MCF 10A (cell line): ENCODE data around the gene FGR. TPM values are rescaled to one million over a fixed set of nuclear protein-coding genes. Genes with fewer than 3 reads are reported as not detected.

Source experiments
- BruUV-seq: library from RNA; stranded (reverse); fragments of 400-500 nt; replicated peaks from 2 replicates; lab custom pipeline; 2021; lab: Mats Ljungman, UMichigan
- CTCF ChIA-PET: fragments of 300-600 bp; sonication (Branson Sonifier 250); formaldehyde crosslinking; extraction: SDS; loops from one replicate; lab custom pipeline; 2021; ENCODE audit warnings: antibody characterized with exemption, inconsistent platforms; lab: Yijun Ruan, JAX
- POLR2A ChIA-PET: fragments of 300-600, 350-650 bp; sonication (Branson Sonifier 250); formaldehyde crosslinking; extraction: SDS; loops from one replicate; lab custom pipeline; 2020; ENCODE audit warnings: antibody characterized with exemption, inconsistent platforms; lab: Yijun Ruan, JAX
- DNase-seq: peaks from one replicate; pipeline ENCODE4 v3.0.0-alpha.2; 2018; ENCODE audit not compliant: unreplicated experiment
- H3K27ac Mint-ChIP-seq: one replicate; pipeline ENCODE4 v1.8.0; 2022; ENCODE audit warnings: mild to moderate bottlenecking, low read depth, mixed read lengths; ENCODE audit not compliant: unreplicated experiment
- H3K27me3 Mint-ChIP-seq: one replicate; pipeline ENCODE4 v1.8.0; 2022; ENCODE audit warnings: mixed read lengths; ENCODE audit not compliant: insufficient read depth, unreplicated experiment
- H3K36me3 Mint-ChIP-seq: one replicate; pipeline ENCODE4 v1.8.0; 2022; ENCODE audit warnings: mild to moderate bottlenecking, moderate library complexity, mixed read lengths; ENCODE audit not compliant: insufficient read depth, unreplicated experiment
- H3K4me1 Mint-ChIP-seq: one replicate; pipeline ENCODE4 v1.8.0; 2022; ENCODE audit warnings: mixed read lengths; ENCODE audit not compliant: insufficient read depth, unreplicated experiment
- H3K4me3 Mint-ChIP-seq: one replicate; pipeline ENCODE4 v1.8.0; 2022; ENCODE audit warnings: mild to moderate bottlenecking, moderate library complexity, mixed read lengths; ENCODE audit not compliant: unreplicated experiment
- H3K9me3 Mint-ChIP-seq: one replicate; pipeline ENCODE4 v1.8.0; 2022; ENCODE audit warnings: mixed read lengths; ENCODE audit not compliant: unreplicated experiment
- intact Hi-C: fragments of 100-400 bp; cut with micrococcal nuclease; formaldehyde crosslinking; loops from 2 replicates; pipeline ENCODE4 v1.14.1; 2022
- total RNA-seq: library from RNA; stranded (reverse); gene quantifications from 2 replicates; pipeline ENCODE4 v1.2.3, GENCODE V29; 2022
- TF ChIP-seq, protein P1 (sequence below): fragments of 200-600 bp; IDR thresholded peaks from one replicate; pipeline ENCODE4 v1.8.0; 2022; ENCODE audit warnings: antibody characterized with exemption, mild to moderate bottlenecking; ENCODE audit not compliant: unreplicated experiment

The FGR gene
- total RNA-seq, 1 experiment from 2014 or later: not detected

DNA sequence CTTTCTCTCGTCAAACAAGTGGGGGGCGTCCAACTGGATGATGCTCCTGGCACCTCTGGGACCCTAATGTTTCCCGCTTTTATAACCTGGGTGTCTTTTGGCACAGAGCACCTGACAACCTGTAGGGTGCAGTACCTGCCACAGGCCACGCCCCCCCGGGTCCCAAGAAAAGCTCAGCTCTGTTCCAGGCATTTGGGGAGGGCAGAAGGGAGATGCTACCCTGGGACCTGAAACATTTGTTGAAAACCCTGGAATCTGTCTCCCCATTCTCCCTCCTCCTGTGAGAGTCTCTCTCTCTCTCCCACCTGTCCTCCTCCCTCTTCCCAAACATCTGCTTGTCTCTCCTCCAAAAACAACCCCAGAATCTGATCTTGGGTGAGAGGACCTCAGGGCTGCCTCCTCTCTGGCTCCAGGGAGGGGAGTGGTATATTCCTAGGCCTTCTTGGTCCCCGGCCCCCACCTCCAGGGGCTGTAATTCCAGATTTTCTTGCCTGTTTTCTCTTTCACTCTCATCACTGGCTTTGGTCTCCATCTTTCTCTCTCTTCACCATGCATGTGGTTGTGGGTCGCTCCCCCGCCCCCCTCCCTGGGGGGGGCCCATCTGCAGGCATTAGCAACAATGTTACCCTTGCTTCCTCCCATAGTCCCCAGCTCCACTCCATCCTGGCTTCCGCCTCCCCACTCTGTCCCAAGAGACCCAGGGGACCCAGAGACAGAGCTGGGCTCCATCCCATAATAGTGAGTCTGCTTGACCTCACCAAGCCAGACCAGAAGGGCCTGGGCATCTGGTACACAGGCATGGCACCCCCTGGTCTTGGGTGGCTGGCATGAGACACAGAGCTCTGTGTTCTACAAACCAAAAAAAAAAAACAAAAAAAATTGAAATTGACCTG lies 35.1 kb downstream of the FGR start:
- POLR2A ChIA-PET: interaction anchor here (0.5 to 4.6 kb wide), 6 partner anchors 19 to 59 kb away, joined by 3 to 37 read pairs (median 4); no protein-coding TSS in a partner anchor
- Mint-ChIP-seq H3K36me3 (no peaks in the 10 kb centered on the region), H3K9me3 (no peaks in the 10 kb centered on the region), H3K4me1 (peaks cover 30% of the 10 kb centered on the region), H3K27me3 (no peaks in the 10 kb centered on the region), H3K27ac (peak overlapping the region; percentile 88), H3K4me3 (peak overlapping the region; percentile 90)
- no TSS peak for BruUV-seq
- TF ChIP-seq, protein P1, sequence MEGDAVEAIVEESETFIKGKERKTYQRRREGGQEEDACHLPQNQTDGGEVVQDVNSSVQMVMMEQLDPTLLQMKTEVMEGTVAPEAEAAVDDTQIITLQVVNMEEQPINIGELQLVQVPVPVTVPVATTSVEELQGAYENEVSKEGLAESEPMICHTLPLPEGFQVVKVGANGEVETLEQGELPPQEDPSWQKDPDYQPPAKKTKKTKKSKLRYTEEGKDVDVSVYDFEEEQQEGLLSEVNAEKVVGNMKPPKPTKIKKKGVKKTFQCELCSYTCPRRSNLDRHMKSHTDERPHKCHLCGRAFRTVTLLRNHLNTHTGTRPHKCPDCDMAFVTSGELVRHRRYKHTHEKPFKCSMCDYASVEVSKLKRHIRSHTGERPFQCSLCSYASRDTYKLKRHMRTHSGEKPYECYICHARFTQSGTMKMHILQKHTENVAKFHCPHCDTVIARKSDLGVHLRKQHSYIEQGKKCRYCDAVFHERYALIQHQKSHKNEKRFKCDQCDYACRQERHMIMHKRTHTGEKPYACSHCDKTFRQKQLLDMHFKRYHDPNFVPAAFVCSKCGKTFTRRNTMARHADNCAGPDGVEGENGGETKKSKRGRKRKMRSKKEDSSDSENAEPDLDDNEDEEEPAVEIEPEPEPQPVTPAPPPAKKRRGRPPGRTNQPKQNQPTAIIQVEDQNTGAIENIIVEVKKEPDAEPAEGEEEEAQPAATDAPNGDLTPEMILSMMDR: no peak
- no peak for DNase-seq
- intact Hi-C loops: no loop called here
- CTCF ChIA-PET: interaction anchor here (0.6 to 4.7 kb wide), 9 partner anchors 9 to 644 kb away, joined by 3 to 51 read pairs (median 4); no protein-coding TSS in a partner anchor

DNA sequence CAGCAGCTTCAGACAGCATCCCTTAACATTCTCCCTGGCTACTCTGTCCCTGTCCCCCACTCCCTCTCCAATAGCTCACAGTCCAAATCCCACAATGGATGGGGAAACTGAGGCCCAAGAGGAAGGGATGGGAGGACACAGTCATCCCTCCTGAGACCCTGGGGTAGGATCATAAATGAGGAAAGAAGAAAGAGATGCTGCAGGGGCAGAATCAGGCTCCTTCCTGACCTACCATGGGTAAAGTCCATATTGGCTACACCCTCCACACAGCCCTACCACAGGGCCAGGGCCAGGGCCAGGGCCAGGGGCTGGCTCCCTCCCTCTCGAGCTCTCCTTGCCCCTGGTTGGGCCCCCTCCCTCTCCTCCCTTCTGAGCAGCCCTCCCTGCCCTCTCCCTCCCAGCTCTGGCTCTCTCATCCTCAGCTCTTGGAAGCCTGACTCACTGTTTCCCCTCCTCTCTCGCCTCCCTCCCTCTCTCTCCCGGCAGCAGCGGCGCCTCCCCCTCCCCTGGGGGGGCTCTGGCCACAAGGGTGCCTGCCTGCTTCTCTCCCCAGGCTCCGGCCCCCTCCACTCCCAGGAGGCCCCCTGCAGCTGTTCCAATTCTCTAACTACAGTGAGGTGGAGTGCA lies 36.0 kb downstream of the FGR start:
- intact Hi-C loops: no loop called here
- Mint-ChIP-seq H3K36me3 (no peaks in the 10 kb centered on the region), H3K9me3 (no peaks in the 10 kb centered on the region), H3K27ac (no peak overlapping the region), H3K27me3 (no peaks in the 10 kb centered on the region), H3K4me3 (peak overlapping the region; percentile 15), H3K4me1 (peaks cover 30% of the 10 kb centered on the region)
- ChIA-PET POLR2A (interaction anchor here (1.7 to 4.6 kb wide), 2 partner anchors 42 to 58 kb away, joined by 4 to 37 read pairs; no protein-coding TSS in a partner anchor), CTCF (interaction anchor here (0.6 to 4.7 kb wide), 6 partner anchors 10 to 246 kb away, joined by 3 to 51 read pairs (median 4); no protein-coding TSS in a partner anchor)
- peak; percentile 35 for DNase-seq
- TF ChIP-seq, protein P1: no peak
- no TSS peak for BruUV-seq

DNA sequence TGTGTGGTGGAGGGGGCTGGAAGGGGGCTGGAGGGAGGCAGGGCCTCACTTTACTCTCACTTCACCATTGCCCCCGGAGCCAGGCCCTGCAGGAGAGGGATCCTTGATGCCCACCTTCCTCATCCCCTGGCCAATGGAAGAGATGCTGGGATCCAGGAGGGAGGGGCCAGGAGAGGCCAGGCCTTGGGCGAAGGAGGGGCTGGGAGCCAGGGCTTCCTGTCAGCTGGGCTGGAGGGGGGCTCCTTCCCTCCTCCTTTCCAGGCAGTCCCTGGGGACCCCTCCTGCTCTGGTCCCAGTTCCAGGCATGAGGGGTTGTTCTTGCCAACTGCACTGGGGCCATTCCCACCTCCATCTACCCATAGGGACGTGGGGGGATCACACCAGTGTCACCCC lies 36.7 kb downstream of the FGR start:
- Mint-ChIP-seq H3K36me3 (no peaks in the 10 kb centered on the region), H3K4me3 (peak overlapping the region; percentile 15), H3K27me3 (no peaks in the 10 kb centered on the region), H3K4me1 (peaks cover 37% of the 10 kb centered on the region), H3K9me3 (no peaks in the 10 kb centered on the region), H3K27ac (no peak overlapping the region)
- TF ChIP-seq, protein P1: no peak
- ChIA-PET CTCF (interaction anchor here (0.6 to 4.7 kb wide), 3 partner anchors 16 to 108 kb away, joined by 3 to 51 read pairs (median 4); partner anchors contain the start of gene WASF2), POLR2A (interaction anchor here (1.7 to 4.6 kb wide), 2 partner anchors 41 to 58 kb away, joined by 4 to 37 read pairs; no protein-coding TSS in a partner anchor)
- no TSS peak for BruUV-seq
- intact Hi-C loops: no loop called here
- no peak for DNase-seq
